Activated T-helper 1 cell treated with anti-CD3 and anti-CD28 coated beads, Interleukin-12 subunit alpha, Interleukin-12 subunit beta, Interleukin-2, Interleukin-4 antibody, amounts not matched to agents 30 ng/mL and 10 ng/mL and 1 ng/mL, durations not matched to agents 14 hours and 24 hours and 36 hours (primary cell): Measurements from ENCODE around the gene CCDC50. TPM values are rescaled to one million over a fixed set of nuclear protein-coding genes. Genes with fewer than 3 reads are reported as not detected.

Experiments
- DNase-seq: peaks from one replicate; pipeline ENCODE4 v3.0.0; 2021; ENCODE audit warnings: low spot score
- H3K27ac Mint-ChIP-seq: one replicate; pipeline ENCODE4 v1.8.0; 2021; ENCODE audit warnings: mild to moderate bottlenecking, mixed read lengths
- H3K27me3 Mint-ChIP-seq: one replicate; pipeline ENCODE4 v1.8.0; 2022; ENCODE audit warnings: mild to moderate bottlenecking, moderate library complexity, mixed read lengths; ENCODE audit not compliant: insufficient read depth
- H3K36me3 Mint-ChIP-seq: one replicate; pipeline ENCODE4 v1.8.0; 2021; ENCODE audit warnings: low read depth, mixed read lengths
- H3K4me1 Mint-ChIP-seq: one replicate; pipeline ENCODE4 v1.8.0; 2021; ENCODE audit warnings: low read depth, mixed read lengths
- H3K4me3 Mint-ChIP-seq: one replicate; pipeline ENCODE4 v1.8.0; 2021; ENCODE audit warnings: mild to moderate bottlenecking, moderate library complexity, mixed read lengths
- H3K9me3 Mint-ChIP-seq: one replicate; pipeline ENCODE4 v1.8.0; 2021; ENCODE audit warnings: mixed read lengths
- intact Hi-C: fragments of 100-400 bp; cut with micrococcal nuclease; formaldehyde crosslinking; loops from one replicate; pipeline ENCODE4 v1.15.1; 2024
- total RNA-seq: library from RNA; stranded (reverse); gene quantifications from 2 replicates; pipeline ENCODE4 v1.2.3, GENCODE V29; 2022

The CCDC50 gene
- total RNA-seq, 1 donor from 2014 or later, result 36.1 TPM

GRCh38 chr3:191432162-191432561 is 103.0 kb downstream of the CCDC50 start:
- Mint-ChIP-seq H3K27me3 (peaks cover 2% of the 10 kb centered on the region), H3K9me3 (no peaks in the 10 kb centered on the region), H3K27ac (no peak overlapping the region), H3K4me1 (no peaks in the 10 kb centered on the region), H3K4me3 (no peak overlapping the region), H3K36me3 (no peaks in the 10 kb centered on the region)
- no peak for DNase-seq
- intact Hi-C loops, result no loop called here

- Mint-ChIP-seq H3K36me3 (no peaks in the 10 kb centered on the region), H3K4me3 (no peak overlapping the region), H3K4me1 (no peaks in the 10 kb centered on the region), H3K27ac (no peak overlapping the region), H3K27me3 (peaks cover 2% of the 10 kb centered on the region), H3K9me3 (no peaks in the 10 kb centered on the region)
- DNase-seq, result no peak
- intact Hi-C loops, result no loop called here
Measured at GRCh38 chr3:191434024-191434423, 104.8 kb downstream of the CCDC50 start.

GRCh38 chr3:191435981-191436380 is 106.8 kb downstream of the CCDC50 start:
- Mint-ChIP-seq H3K27ac (no peak overlapping the region), H3K36me3 (no peaks in the 10 kb centered on the region), H3K4me1 (no peaks in the 10 kb centered on the region), H3K9me3 (no peaks in the 10 kb centered on the region), H3K4me3 (no peak overlapping the region), H3K27me3 (peaks cover 2% of the 10 kb centered on the region)
- no peak for DNase-seq
- intact Hi-C loops, result no loop called here

- Mint-ChIP-seq H3K27me3 (peaks cover 2% of the 10 kb centered on the region), H3K27ac (no peak overlapping the region), H3K4me3 (no peak overlapping the region), H3K4me1 (no peaks in the 10 kb centered on the region), H3K36me3 (no peaks in the 10 kb centered on the region), H3K9me3 (no peaks in the 10 kb centered on the region)
- intact Hi-C loops, result no loop called here
- no peak for DNase-seq
Measured at GRCh38 chr3:191438150-191438814, 109.1 kb downstream of the CCDC50 start.

GRCh38 chr3:191440532-191440931 is 111.3 kb downstream of the CCDC50 start:
- H3K36me3 Mint-ChIP-seq, result no peaks in the 10 kb centered on the region
- no peak overlapping the region for H3K27ac Mint-ChIP-seq
- DNase-seq, result no peak
- H3K4me3 Mint-ChIP-seq, result no peak overlapping the region
- no peaks in the 10 kb centered on the region for H3K9me3 Mint-ChIP-seq
- intact Hi-C loops, result no loop called here
- no peaks in the 10 kb centered on the region for H3K27me3 Mint-ChIP-seq
- no peaks in the 10 kb centered on the region for H3K4me1 Mint-ChIP-seq

- Mint-ChIP-seq H3K9me3 (no peaks in the 10 kb centered on the region), H3K27ac (no peak overlapping the region), H3K4me3 (no peak overlapping the region), H3K4me1 (no peaks in the 10 kb centered on the region), H3K27me3 (no peaks in the 10 kb centered on the region), H3K36me3 (no peaks in the 10 kb centered on the region)
- intact Hi-C loops, result no loop called here
- no peak for DNase-seq
Measured at GRCh38 chr3:191441687-191442086, 112.5 kb downstream of the CCDC50 start.

GRCh38 chr3:191444569-191444968 is 115.4 kb downstream of the CCDC50 start:
- no peak overlapping the region for H3K4me3 Mint-ChIP-seq
- DNase-seq, result no peak
- no peaks in the 10 kb centered on the region for H3K4me1 Mint-ChIP-seq
- no peaks in the 10 kb centered on the region for H3K9me3 Mint-ChIP-seq
- H3K27me3 Mint-ChIP-seq, result no peaks in the 10 kb centered on the region
- intact Hi-C loops, result no loop called here
- no peak overlapping the region for H3K27ac Mint-ChIP-seq
- no peaks in the 10 kb centered on the region for H3K36me3 Mint-ChIP-seq

Other genes starting within 250 kb of the CCDC50 start
- not detected in 2 replicates for gene OSTN, start 130.2 kb upstream of the CCDC50 start, total RNA-seq
- not detected in 2 replicates for gene UTS2B, start 1.1 kb downstream of the CCDC50 start, total RNA-seq
- gene PYDC2, start 131.8 kb downstream of the CCDC50 start, total RNA-seq, result not detected in 2 replicates